HCT116 (cell line): ENCODE results near the gene LRRTM3. TPM values are rescaled to one million over a fixed set of nuclear protein-coding genes. Genes with fewer than 3 reads are reported as not detected.

Source experiments
- ATAC-seq: fragments of 200-7000 bp; cut with Tn5 transposase; 2 replicates; pipeline ENCODE4 v1.9.1; 2020; ENCODE audit warnings: mild to moderate bottlenecking, moderate library complexity
- BruUV-seq: library from RNA; stranded (reverse); fragments of 400-500 nt; replicated peaks from 2 replicates; lab custom pipeline; 2021; lab: Mats Ljungman, UMichigan
- CTCF ChIA-PET: fragments of 300-600 bp; sonication (Branson Sonifier 250); formaldehyde crosslinking; loops from one replicate; lab custom pipeline; 2021; ENCODE audit warnings: antibody characterized with exemption; lab: Charles Lee
- POLR2A ChIA-PET: fragments of 300-600, 350-600 bp; sonication (Branson Sonifier 250); formaldehyde crosslinking; loops from one replicate; lab custom pipeline; 2021; ENCODE audit warnings: antibody characterized with exemption; lab: Charles Lee
- RAD21 ChIA-PET, 2 experiments: fragments of 300-600 bp; sonication (Branson Sonifier 250); formaldehyde crosslinking; loops; one replicate each; lab custom pipeline; 2023; ENCODE audit warnings: low total read pairs in 2 of 2; ENCODE audit not compliant: uncharacterized antibody in 2 of 2, unreplicated experiment in 2 of 2, low non-redundant PET in 1 of 2; lab: Charles Lee
- DNase-seq: peaks from one replicate; pipeline ENCODE4 v3.0.0-alpha.2; 2010; ENCODE audit warnings: low read depth, low spot score
- H2AFZ ChIP-seq: fragments of 200-600 bp; shearing (Covaris generic), sonication (generic); 2 replicates; pipeline ENCODE4 v1.6.1; 2017; ENCODE audit warnings: low read depth, mixed run types, mixed read lengths, antibody characterized with exemption, low read length; ENCODE audit not compliant: poor library complexity, severe bottlenecking
- H3K27ac ChIP-seq: 2 replicates; pipeline ENCODE4 v1.5.1; 2012; ENCODE audit warnings: low read depth, low read length
- H3K27me3 ChIP-seq: fragments of 200-600 bp; sonication (generic); 2 replicates; pipeline ENCODE4 v1.6.1; 2016; ENCODE audit warnings: mixed run types, low read length, mixed read lengths; ENCODE audit not compliant: insufficient read depth
- H3K36me3 ChIP-seq, 2 experiments: fragments of 200-500 bp in 1 of 2; fragments of 200-600 bp in 1 of 2; sonication (Bioruptor generic) in 1 of 2; sonication (generic) in 1 of 2; 2 replicates each; pipeline versions ENCODE4 v1.5.1 to v1.6.1; 2014 to 2016; ENCODE audit warnings: low read length in 2 of 2, inconsistent platforms in 1 of 2, mixed read lengths in 1 of 2, mixed run types in 1 of 2; ENCODE audit not compliant: insufficient read depth in 2 of 2, control insufficient read depth in 1 of 2
- H3K4me1 ChIP-seq, 2 experiments: fragments of 200-600 bp in 1 of 2; sonication (generic) in 1 of 2; 2 replicates each; pipeline versions ENCODE4 v1.5.1 to v1.6.1; 2012 to 2017; ENCODE audit warnings: low read length in 2 of 2, inconsistent platforms in 1 of 2, mild to moderate bottlenecking in 1 of 2, mixed read lengths in 1 of 2, mixed run types in 1 of 2, moderate library complexity in 1 of 2; ENCODE audit not compliant: insufficient read depth in 2 of 2, control insufficient read depth in 1 of 2
- H3K4me2 ChIP-seq: fragments of 200-600 bp; sonication (generic); 2 replicates; pipeline ENCODE4 v1.6.1; 2017; ENCODE audit warnings: mixed run types, low read length, mixed read lengths
- H3K4me3 ChIP-seq, 2 experiments: fragments of 200-600 bp in 1 of 2; sonication (generic) in 1 of 2; replicated peaks in 1 of 2; 2 replicates each; pipeline ENCODE4 v1.5.1; 2011 to 2016; ENCODE audit warnings: low read length in 2 of 2, control low read depth in 1 of 2, low read depth in 1 of 2, mild to moderate bottlenecking in 1 of 2, mixed read lengths in 1 of 2, mixed run types in 1 of 2
- H3K79me2 ChIP-seq: fragments of 200-600 bp; sonication (generic); 2 replicates; pipeline ENCODE4 v1.6.1; 2017; ENCODE audit warnings: mild to moderate bottlenecking, mixed run types, low read length, moderate library complexity, mixed read lengths; ENCODE audit not compliant: insufficient read depth
- H3K9ac ChIP-seq: fragments of 200-600 bp; sonication (generic); 2 replicates; pipeline ENCODE4 v1.6.1; 2016; ENCODE audit warnings: low read length, mixed read lengths
- H3K9me2 ChIP-seq: fragments of 200-600 bp; sonication (generic), shearing (Covaris generic); 2 replicates; pipeline ENCODE4 v1.6.1; 2017; ENCODE audit warnings: mixed run types, mild to moderate bottlenecking, moderate library complexity; ENCODE audit not compliant: insufficient read depth
- H3K9me3 ChIP-seq, 2 experiments: fragments of 200-500 bp in 1 of 2; fragments of 200-600 bp in 1 of 2; sonication (Bioruptor generic) in 1 of 2; sonication (generic) in 1 of 2; 2 replicates each; pipeline ENCODE4 v1.6.1; 2014 to 2017; ENCODE audit warnings: low read length in 2 of 2, mixed read lengths in 2 of 2, inconsistent platforms in 1 of 2, low read depth in 1 of 2, mild to moderate bottlenecking in 1 of 2, mixed run types in 1 of 2, moderate library complexity in 1 of 2; ENCODE audit not compliant: control insufficient read depth in 1 of 2, insufficient read depth in 1 of 2
- H4K20me1 ChIP-seq: fragments of 200-600 bp; sonication (generic), shearing (Covaris generic); 2 replicates; pipeline ENCODE4 v1.6.1; 2017; ENCODE audit warnings: mixed run types, mild to moderate bottlenecking, moderate library complexity; ENCODE audit not compliant: insufficient read depth
- CBX3 ChIP-seq: IDR thresholded peaks from 2 replicates; pipeline ENCODE4 v1.6.1; 2012; ENCODE audit warnings: low read depth
- CEBPB ChIP-seq: IDR thresholded peaks from 2 replicates; pipeline ENCODE4 v1.6.1; 2012; ENCODE audit warnings: low read depth
- ELF1 ChIP-seq: IDR thresholded peaks from 2 replicates; pipeline ENCODE4 v1.6.1; 2012; ENCODE audit warnings: low read depth, borderline replicate concordance
- EZH2 ChIP-seq: fragments of 200-600 bp; sonication (generic); IDR thresholded peaks from 2 replicates; pipeline ENCODE4 v1.6.1; 2017; ENCODE audit warnings: antibody characterized with exemption, mixed run types
- FOSL1 ChIP-seq: IDR thresholded peaks from 2 replicates; pipeline ENCODE4 v1.6.1; 2012; ENCODE audit warnings: low read depth
- JUND ChIP-seq: IDR thresholded peaks from 2 replicates; pipeline ENCODE4 v1.6.1; 2012
- MAX ChIP-seq: IDR thresholded peaks from 2 replicates; pipeline ENCODE4 v1.6.1; 2012
- POLR2A ChIP-seq: IDR thresholded peaks from 2 replicates; pipeline ENCODE4 v1.7.0; 2011; ENCODE audit warnings: borderline replicate concordance; ENCODE audit not compliant: insufficient read depth, insufficient read length; ENCODE audit errors: extremely low read depth
- RAD21 ChIP-seq: IDR thresholded peaks from 2 replicates; pipeline ENCODE4 v1.6.1; 2012; ENCODE audit warnings: low read depth, mild to moderate bottlenecking
- REST ChIP-seq: IDR thresholded peaks from 2 replicates; pipeline ENCODE4 v1.6.1; 2012; ENCODE audit warnings: low read depth
- SIN3A ChIP-seq: IDR thresholded peaks from 2 replicates; pipeline ENCODE4 v1.6.1; 2012; ENCODE audit warnings: low read depth
- SP1 ChIP-seq: IDR thresholded peaks from 2 replicates; pipeline ENCODE4 v1.6.1; 2012; ENCODE audit warnings: low read depth
- SRF ChIP-seq: IDR thresholded peaks from 2 replicates; pipeline ENCODE4 v1.6.1; 2012; ENCODE audit warnings: low read depth
- TCF7L2 ChIP-seq: IDR thresholded peaks from 2 replicates; pipeline ENCODE4 v1.7.0; 2011; ENCODE audit warnings: borderline replicate concordance, inconsistent platforms; ENCODE audit not compliant: insufficient read depth, insufficient read length; ENCODE audit errors: extremely low read depth
- YY1 ChIP-seq: IDR thresholded peaks from 2 replicates; pipeline ENCODE4 v1.6.1; 2011; ENCODE audit warnings: low read length, low read depth, moderate library complexity, mild to moderate bottlenecking; ENCODE audit not compliant: insufficient replicate concordance; ENCODE audit errors: extremely low read depth
- ZFX ChIP-seq: fragments of 450-650 bp; IDR thresholded peaks from 2 replicates; pipeline ENCODE4 v1.6.1; 2017
- intact Hi-C: fragments of 100-400 bp; cut with micrococcal nuclease; formaldehyde crosslinking; loops from 2 replicates; pipeline ENCODE4 v1.10.0; 2022
- total RNA-seq: library from RNA; stranded (reverse); gene quantifications from one replicate; pipeline ENCODE4 v1.2.1, GENCODE V29; 2021; ENCODE audit not compliant: unreplicated experiment
- TF ChIP-seq, protein P1 (sequence below): IDR thresholded peaks from 2 replicates; pipeline ENCODE4 v1.6.1; 2012
- TF ChIP-seq, protein P2 (sequence below), 3 experiments: fragments of 200-600 bp in 1 of 3; sonication (generic) in 1 of 3; IDR thresholded peaks in 2 of 3; conservative IDR thresholded peaks in 1 of 3; 2 replicates each; pipeline ENCODE4 v1.5.1; 2012 to 2017; ENCODE audit warnings: low read depth in 2 of 3, low read length in 2 of 3, antibody characterized with exemption in 1 of 3, borderline replicate concordance in 1 of 3, control low read depth in 1 of 3, mild to moderate bottlenecking in 1 of 3, mixed read lengths in 1 of 3, mixed run types in 1 of 3, moderate library complexity in 1 of 3; ENCODE audit not compliant: insufficient read depth in 1 of 3

Gene LRRTM3
- total RNA-seq, 1 experiment from 2014 or later: not detected

GRCh38 chr10:67087135-67087425 is 161.2 kb downstream of the LRRTM3 start:
- POLR2A ChIA-PET: no interaction called here
- Histone ChIP-seq H3K27ac (no peak overlapping the region), H2AFZ (no peak overlapping the region), H3K9me2 (no peaks in the 10 kb centered on the region), H3K4me2 (no peak overlapping the region), H3K4me3 (no peak overlapping the region), H3K27me3 (no peaks in the 10 kb centered on the region), H3K4me1 (no peaks in the 10 kb centered on the region), H3K36me3 (no peaks in the 10 kb centered on the region), H3K9me3 (no peaks in the 10 kb centered on the region), H3K9ac (no peak overlapping the region), H3K79me2 (no peaks in the 10 kb centered on the region), H4K20me1 (no peaks in the 10 kb centered on the region)
- RAD21 ChIA-PET: no interaction called here
- ATAC-seq (no peak), DNase-seq (no peak)
- intact Hi-C loops: no loop called here
- no TSS peak for BruUV-seq
- CTCF ChIA-PET: no interaction called here
- no peak for TF ChIP-seq FOSL1
- TF ChIP-seq, protein P1, sequence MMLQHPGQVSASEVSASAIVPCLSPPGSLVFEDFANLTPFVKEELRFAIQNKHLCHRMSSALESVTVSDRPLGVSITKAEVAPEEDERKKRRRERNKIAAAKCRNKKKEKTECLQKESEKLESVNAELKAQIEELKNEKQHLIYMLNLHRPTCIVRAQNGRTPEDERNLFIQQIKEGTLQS: no peak
- TF ChIP-seq RAD21: no peak
- no peak for TF ChIP-seq ZFX

DNA sequence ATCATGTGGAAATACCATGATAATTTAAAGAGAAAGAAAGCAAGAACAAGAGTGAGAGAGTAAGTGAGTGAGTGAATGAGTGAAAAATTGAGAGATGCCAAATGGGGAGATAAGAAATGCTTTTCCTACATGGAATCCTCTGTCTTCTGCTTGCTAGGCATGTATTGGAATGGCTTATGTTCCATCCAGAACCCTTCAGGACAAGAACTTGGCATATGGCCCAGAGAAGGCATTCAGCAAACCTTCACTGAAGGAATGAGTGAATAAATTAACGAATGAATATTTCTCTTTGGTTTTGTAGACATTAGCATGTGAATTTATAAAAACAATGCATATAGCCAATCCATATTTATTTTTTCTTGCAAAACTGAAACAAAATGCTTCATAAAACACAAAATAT is 162.2 kb downstream of the LRRTM3 start:
- Histone ChIP-seq H3K9me3 (no peaks in the 10 kb centered on the region), H3K27ac (no peak overlapping the region), H3K27me3 (no peaks in the 10 kb centered on the region), H3K4me3 (no peak overlapping the region), H3K9me2 (no peaks in the 10 kb centered on the region), H3K9ac (no peak overlapping the region), H3K4me2 (no peak overlapping the region), H3K79me2 (no peaks in the 10 kb centered on the region), H2AFZ (no peak overlapping the region), H3K36me3 (no peaks in the 10 kb centered on the region), H4K20me1 (no peaks in the 10 kb centered on the region), H3K4me1 (no peaks in the 10 kb centered on the region)
- BruUV-seq: no TSS peak
- DNase-seq (no peak), ATAC-seq (no peak)
- CTCF ChIA-PET: no interaction called here
- intact Hi-C loops: no loop called here
- RAD21 ChIA-PET: no interaction called here
- POLR2A ChIA-PET: no interaction called here
- no peak for TF ChIP-seq SIN3A
- no peak for TF ChIP-seq RAD21
- TF ChIP-seq, protein P2, sequence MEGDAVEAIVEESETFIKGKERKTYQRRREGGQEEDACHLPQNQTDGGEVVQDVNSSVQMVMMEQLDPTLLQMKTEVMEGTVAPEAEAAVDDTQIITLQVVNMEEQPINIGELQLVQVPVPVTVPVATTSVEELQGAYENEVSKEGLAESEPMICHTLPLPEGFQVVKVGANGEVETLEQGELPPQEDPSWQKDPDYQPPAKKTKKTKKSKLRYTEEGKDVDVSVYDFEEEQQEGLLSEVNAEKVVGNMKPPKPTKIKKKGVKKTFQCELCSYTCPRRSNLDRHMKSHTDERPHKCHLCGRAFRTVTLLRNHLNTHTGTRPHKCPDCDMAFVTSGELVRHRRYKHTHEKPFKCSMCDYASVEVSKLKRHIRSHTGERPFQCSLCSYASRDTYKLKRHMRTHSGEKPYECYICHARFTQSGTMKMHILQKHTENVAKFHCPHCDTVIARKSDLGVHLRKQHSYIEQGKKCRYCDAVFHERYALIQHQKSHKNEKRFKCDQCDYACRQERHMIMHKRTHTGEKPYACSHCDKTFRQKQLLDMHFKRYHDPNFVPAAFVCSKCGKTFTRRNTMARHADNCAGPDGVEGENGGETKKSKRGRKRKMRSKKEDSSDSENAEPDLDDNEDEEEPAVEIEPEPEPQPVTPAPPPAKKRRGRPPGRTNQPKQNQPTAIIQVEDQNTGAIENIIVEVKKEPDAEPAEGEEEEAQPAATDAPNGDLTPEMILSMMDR (IDR thresholded peaks at IDR 0.05 in 2 of 3, conservative IDR thresholded peaks at IDR 0.05 in 1 of 3; ENCODE audit: borderline replicate concordance in 1 of 3, insufficient read depth in 1 of 3, low read depth in 2 of 3, low read length in 2 of 3): no peak
- TF ChIP-seq MAX: no peak
- TF ChIP-seq, protein P1: no peak
- TF ChIP-seq TCF7L2: no peak
- no peak for TF ChIP-seq CEBPB
- TF ChIP-seq YY1: no peak
- TF ChIP-seq POLR2A: no peak
- TF ChIP-seq JUND: no peak
- TF ChIP-seq SRF: no peak
- TF ChIP-seq CBX3: no peak
- no peak for TF ChIP-seq EZH2
- no peak for TF ChIP-seq SP1
- TF ChIP-seq ELF1: no peak
- no peak for TF ChIP-seq REST
